ENCODE data around the gene BCL2L15.

DNA sequence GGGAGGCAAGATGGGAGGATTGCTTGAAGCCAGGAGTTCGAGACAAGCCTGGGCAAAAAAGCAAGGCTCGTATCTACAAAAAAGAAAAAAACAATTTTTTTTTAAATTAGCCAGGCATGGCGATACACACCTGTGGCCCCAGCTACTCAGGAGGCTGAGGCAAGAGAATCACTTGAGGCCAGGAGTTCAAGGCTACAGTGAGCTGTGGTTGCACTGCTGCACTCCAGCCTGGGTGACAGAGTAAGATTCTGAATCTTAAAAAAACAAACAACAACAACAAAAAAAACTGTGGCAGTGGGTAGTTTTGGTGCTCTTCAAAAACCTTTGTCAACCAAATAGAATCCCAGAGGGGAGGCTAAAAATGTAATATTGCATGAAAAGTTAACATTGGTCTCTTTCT is 16.6 kb downstream of the BCL2L15 start:
- no peak for TF ChIP-seq POLR2AphosphoS5 (IDR thresholded peaks at IDR 0.05)
- TF ChIP-seq, protein P1, sequence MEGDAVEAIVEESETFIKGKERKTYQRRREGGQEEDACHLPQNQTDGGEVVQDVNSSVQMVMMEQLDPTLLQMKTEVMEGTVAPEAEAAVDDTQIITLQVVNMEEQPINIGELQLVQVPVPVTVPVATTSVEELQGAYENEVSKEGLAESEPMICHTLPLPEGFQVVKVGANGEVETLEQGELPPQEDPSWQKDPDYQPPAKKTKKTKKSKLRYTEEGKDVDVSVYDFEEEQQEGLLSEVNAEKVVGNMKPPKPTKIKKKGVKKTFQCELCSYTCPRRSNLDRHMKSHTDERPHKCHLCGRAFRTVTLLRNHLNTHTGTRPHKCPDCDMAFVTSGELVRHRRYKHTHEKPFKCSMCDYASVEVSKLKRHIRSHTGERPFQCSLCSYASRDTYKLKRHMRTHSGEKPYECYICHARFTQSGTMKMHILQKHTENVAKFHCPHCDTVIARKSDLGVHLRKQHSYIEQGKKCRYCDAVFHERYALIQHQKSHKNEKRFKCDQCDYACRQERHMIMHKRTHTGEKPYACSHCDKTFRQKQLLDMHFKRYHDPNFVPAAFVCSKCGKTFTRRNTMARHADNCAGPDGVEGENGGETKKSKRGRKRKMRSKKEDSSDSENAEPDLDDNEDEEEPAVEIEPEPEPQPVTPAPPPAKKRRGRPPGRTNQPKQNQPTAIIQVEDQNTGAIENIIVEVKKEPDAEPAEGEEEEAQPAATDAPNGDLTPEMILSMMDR (IDR thresholded peaks at IDR 0.05) = no peak

Measured in upper lobe of left lung (tissue), 4 donors.